ENCODE data around the gene WDR6.

GRCh38 chr3:48966876-48967361 is 40.3 kb upstream of the WDR6 start:
- TF ChIP-seq CTCF (IDR thresholded peaks at IDR 0.05) (no peak), EZH2 (IDR thresholded peaks at IDR 0.05) (no peak), EZH2phosphoT487 (IDR thresholded peaks at IDR 0.05) (no peak)

Data from neural progenitor cell (in vitro differentiated cells).